ENCODE measurements around the gene YES1. TPM values are rescaled to one million over a fixed set of nuclear protein-coding genes. Genes with fewer than 3 reads are reported as not detected.
A peak's percentile ranks its signal among the peaks of the same experiment; 100 is the strongest.

The YES1 gene
- total RNA-seq, 2 donors from 2014 or later: 88.5 to 116 TPM

GRCh38 chr18:840023-840408 lies 28.0 kb upstream of the YES1 start:
- intact Hi-C loops (cut with DNase I): no loop called here
- H3K4me3 ChIP-seq: no peak overlapping the region
- H3K27me3 ChIP-seq (replicated peaks; ENCODE audit: insufficient read depth): no peaks in the 10 kb centered on the region
- H3K4me1 ChIP-seq (replicated peaks): no peaks in the 10 kb centered on the region
- no peak overlapping the region for H3K27ac ChIP-seq
- WGBS: 85% methylated on average over 1 of the region's 1 CpG
- no peaks in the 10 kb centered on the region for H3K9me3 ChIP-seq
- TF ChIP-seq POLR2AphosphoS5 (IDR thresholded peaks at IDR 0.05) (no peak), CTCF (IDR thresholded peaks at IDR 0.05) (no peak), POLR2A (IDR thresholded peaks at IDR 0.05) (no peak)
- no peaks in the 10 kb centered on the region for H3K36me3 ChIP-seq
- DNase-seq (ENCODE audit: low spot score): no peak

- Histone ChIP-seq H3K36me3 (no peaks in the 10 kb centered on the region), H3K4me3 (no peak overlapping the region), H3K4me1 (replicated peaks) (no peaks in the 10 kb centered on the region), H3K9me3 (no peaks in the 10 kb centered on the region), H3K27ac (no peak overlapping the region), H3K27me3 (replicated peaks; ENCODE audit: insufficient read depth) (no peaks in the 10 kb centered on the region)
- DNase-seq (ENCODE audit: low spot score): peak; percentile 65
- peak; percentile 79 to 91 (median 84) for TF ChIP-seq CTCF (IDR thresholded peaks at IDR 0.05)
- no peak for TF ChIP-seq POLR2AphosphoS5 (IDR thresholded peaks at IDR 0.05)
- TF ChIP-seq POLR2A (IDR thresholded peaks at IDR 0.05): no peak
- 22% methylated on average over 14 of the region's 14 CpGs for WGBS
- intact Hi-C loops (cut with DNase I): loop anchor here (10.0 kb wide), 1 partner anchor 555 kb away; no protein-coding TSS in a partner anchor
Measured at GRCh38 chr18:839224-840022, 27.4 kb upstream of the YES1 start.

GRCh38 chr18:837922-838321 lies 25.9 kb upstream of the YES1 start:
- WGBS: 54% methylated on average over 2 of the region's 2 CpGs
- Histone ChIP-seq H3K4me1 (replicated peaks) (no peaks in the 10 kb centered on the region), H3K27ac (no peak overlapping the region), H3K36me3 (no peaks in the 10 kb centered on the region), H3K9me3 (no peaks in the 10 kb centered on the region), H3K4me3 (no peak overlapping the region), H3K27me3 (replicated peaks; ENCODE audit: insufficient read depth) (no peaks in the 10 kb centered on the region)
- TF ChIP-seq POLR2A (IDR thresholded peaks at IDR 0.05) (no peak), POLR2AphosphoS5 (IDR thresholded peaks at IDR 0.05) (no peak), CTCF (IDR thresholded peaks at IDR 0.05) (no peak)
- DNase-seq (ENCODE audit: low spot score): no peak
- intact Hi-C loops (cut with DNase I): loop anchor here (10.0 kb wide), 1 partner anchor 553 kb away; no protein-coding TSS in a partner anchor

GRCh38 chr18:834082-834720 lies 22.2 kb upstream of the YES1 start:
- Histone ChIP-seq H3K27me3 (replicated peaks; ENCODE audit: insufficient read depth) (no peaks in the 10 kb centered on the region), H3K4me3 (no peak overlapping the region), H3K36me3 (no peaks in the 10 kb centered on the region), H3K9me3 (no peaks in the 10 kb centered on the region), H3K27ac (no peak overlapping the region), H3K4me1 (replicated peaks) (no peaks in the 10 kb centered on the region)
- DNase-seq (ENCODE audit: low spot score): no peak
- intact Hi-C loops (cut with DNase I): loop anchor here (10.0 kb wide), 1 partner anchor 549 kb away; no protein-coding TSS in a partner anchor
- TF ChIP-seq CTCF (IDR thresholded peaks at IDR 0.05): no peak
- no peak for TF ChIP-seq POLR2AphosphoS5 (IDR thresholded peaks at IDR 0.05)
- no peak for TF ChIP-seq POLR2A (IDR thresholded peaks at IDR 0.05)
- WGBS: 75% methylated on average over 8 of the region's 8 CpGs

Data from prostate gland (tissue), 2 donors.